Prostate gland (tissue), 2 donors: ENCODE measurements around the gene PUS7L. TPM values are rescaled to one million over a fixed set of nuclear protein-coding genes. Genes with fewer than 3 reads are reported as not detected.

ENCODE experiments used
- DNase-seq: peaks from one replicate; pipeline ENCODE4 v3.0.0-alpha.2; 2019; ENCODE audit warnings: low spot score
- H3K27ac ChIP-seq, 2 donors: fragments of 200-600 bp; sonication (generic); 2 replicates each; pipeline ENCODE4 v1.5.1; 2017 to 2019
- H3K27me3 ChIP-seq: fragments of 200-600 bp; sonication (generic); replicated peaks from 2 replicates; pipeline ENCODE4 v1.5.1; 2019; ENCODE audit not compliant: insufficient read depth
- H3K36me3 ChIP-seq, 2 donors: fragments of 200-600 bp; sonication (generic); 1 replicate in 1 of 2; 2 replicates in 1 of 2; pipeline versions ENCODE4 v1.5.1 to v1.8.1; 2017 to 2019
- H3K4me1 ChIP-seq: fragments of 200-600 bp; sonication (generic); replicated peaks from 2 replicates; pipeline ENCODE4 v1.5.1; 2019
- H3K4me3 ChIP-seq, 2 donors: fragments of 200-600 bp; sonication (generic); 2 replicates each; pipeline ENCODE4 v1.5.1; 2017 to 2019
- H3K9me3 ChIP-seq: fragments of 200-600 bp; sonication (generic); 2 replicates; pipeline ENCODE4 v1.5.1; 2017
- POLR2A ChIP-seq: fragments of 450-650 bp; IDR thresholded peaks from one replicate; pipeline ENCODE4 v1.6.1; 2016; ENCODE audit warnings: antibody characterized with exemption, mild to moderate bottlenecking
- POLR2AphosphoS5 ChIP-seq: sonication (generic); formaldehyde crosslinking; IDR thresholded peaks from one replicate; pipeline ENCODE4 v1.6.1; 2017; ENCODE audit warnings: antibody characterized with exemption
- WGBS: methylation state at CpG from one replicate; pipeline ENCODE4 v1.1.5; 2018; 5-methylcytosine and 5-hydroxymethylcytosine counted together
- intact Hi-C: fragments of 100-400 bp; cut with DNase I; formaldehyde crosslinking; loops from one replicate; pipeline ENCODE4 v1.14.2; 2022
- total RNA-seq, 2 donors: library from RNA; depleted of rRNA; stranded (reverse); fragments of >200 nt; gene quantifications; one replicate each; pipeline ENCODE4 v1.1.0, GENCODE V29; 2016
- TF ChIP-seq, protein P1 (sequence below), 4 experiments: fragments of 200-600 bp in 2 of 4; fragments of 450-650 bp in 2 of 4; sonication (generic) in 2 of 4; IDR thresholded peaks; 1 replicate in 3 of 4; 2 replicates in 1 of 4; pipeline ENCODE4 v1.5.1; 2016 to 2019; ENCODE audit warnings: antibody characterized with exemption in 4 of 4, mild to moderate bottlenecking in 2 of 4, moderate library complexity in 2 of 4

PUS7L gene, protein sequence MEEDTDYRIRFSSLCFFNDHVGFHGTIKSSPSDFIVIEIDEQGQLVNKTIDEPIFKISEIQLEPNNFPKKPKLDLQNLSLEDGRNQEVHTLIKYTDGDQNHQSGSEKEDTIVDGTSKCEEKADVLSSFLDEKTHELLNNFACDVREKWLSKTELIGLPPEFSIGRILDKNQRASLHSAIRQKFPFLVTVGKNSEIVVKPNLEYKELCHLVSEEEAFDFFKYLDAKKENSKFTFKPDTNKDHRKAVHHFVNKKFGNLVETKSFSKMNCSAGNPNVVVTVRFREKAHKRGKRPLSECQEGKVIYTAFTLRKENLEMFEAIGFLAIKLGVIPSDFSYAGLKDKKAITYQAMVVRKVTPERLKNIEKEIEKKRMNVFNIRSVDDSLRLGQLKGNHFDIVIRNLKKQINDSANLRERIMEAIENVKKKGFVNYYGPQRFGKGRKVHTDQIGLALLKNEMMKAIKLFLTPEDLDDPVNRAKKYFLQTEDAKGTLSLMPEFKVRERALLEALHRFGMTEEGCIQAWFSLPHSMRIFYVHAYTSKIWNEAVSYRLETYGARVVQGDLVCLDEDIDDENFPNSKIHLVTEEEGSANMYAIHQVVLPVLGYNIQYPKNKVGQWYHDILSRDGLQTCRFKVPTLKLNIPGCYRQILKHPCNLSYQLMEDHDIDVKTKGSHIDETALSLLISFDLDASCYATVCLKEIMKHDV
- 10 to 100 TPM in 1 of 2 donors, 1 to 10 TPM in 1; 9.7 to 12.7 TPM for total RNA-seq

- peak within 1 kb of the TSS; percentile 62 to 77 for H3K4me3 ChIP-seq
- no peaks in the 10 kb centered on the region for H3K36me3 ChIP-seq
- H3K9me3 ChIP-seq, result no peaks in the 10 kb centered on the region
- H3K4me1 ChIP-seq, result peaks cover 5% of the 10 kb centered on the region
- no peaks in the 10 kb centered on the region for H3K27me3 ChIP-seq
- intact Hi-C loops, result loop anchor here (5.0 kb wide), 1 partner anchor 48 kb away; the partner anchor contains the start of gene TWF1
- WGBS, result under 1% methylated on average over 54 of the region's 54 CpGs
- TF ChIP-seq POLR2AphosphoS5, result peak; percentile 83
- TF ChIP-seq, protein P1, sequence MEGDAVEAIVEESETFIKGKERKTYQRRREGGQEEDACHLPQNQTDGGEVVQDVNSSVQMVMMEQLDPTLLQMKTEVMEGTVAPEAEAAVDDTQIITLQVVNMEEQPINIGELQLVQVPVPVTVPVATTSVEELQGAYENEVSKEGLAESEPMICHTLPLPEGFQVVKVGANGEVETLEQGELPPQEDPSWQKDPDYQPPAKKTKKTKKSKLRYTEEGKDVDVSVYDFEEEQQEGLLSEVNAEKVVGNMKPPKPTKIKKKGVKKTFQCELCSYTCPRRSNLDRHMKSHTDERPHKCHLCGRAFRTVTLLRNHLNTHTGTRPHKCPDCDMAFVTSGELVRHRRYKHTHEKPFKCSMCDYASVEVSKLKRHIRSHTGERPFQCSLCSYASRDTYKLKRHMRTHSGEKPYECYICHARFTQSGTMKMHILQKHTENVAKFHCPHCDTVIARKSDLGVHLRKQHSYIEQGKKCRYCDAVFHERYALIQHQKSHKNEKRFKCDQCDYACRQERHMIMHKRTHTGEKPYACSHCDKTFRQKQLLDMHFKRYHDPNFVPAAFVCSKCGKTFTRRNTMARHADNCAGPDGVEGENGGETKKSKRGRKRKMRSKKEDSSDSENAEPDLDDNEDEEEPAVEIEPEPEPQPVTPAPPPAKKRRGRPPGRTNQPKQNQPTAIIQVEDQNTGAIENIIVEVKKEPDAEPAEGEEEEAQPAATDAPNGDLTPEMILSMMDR (IDR thresholded peaks at IDR 0.05), result peak in 3 of 4 experiments; percentile 39 to 76 (median 53)
- peak; percentile 65 for TF ChIP-seq POLR2A
- peak within 1 kb of the TSS; percentile 85 to 87 for H3K27ac ChIP-seq
- peak; percentile 96 for DNase-seq
Measured at GRCh38 chr12:43758728-43759563, at the start of gene PUS7L, which contains the start of gene IRAK4. PUS7L (minus strand) TSS chr12:43758790; CDS start chr12:43755245, 3,545 bp downstream. IRAK4 (plus strand) TSS chr12:43758951; CDS start chr12:43768112, 9,161 bp downstream.

DNA sequence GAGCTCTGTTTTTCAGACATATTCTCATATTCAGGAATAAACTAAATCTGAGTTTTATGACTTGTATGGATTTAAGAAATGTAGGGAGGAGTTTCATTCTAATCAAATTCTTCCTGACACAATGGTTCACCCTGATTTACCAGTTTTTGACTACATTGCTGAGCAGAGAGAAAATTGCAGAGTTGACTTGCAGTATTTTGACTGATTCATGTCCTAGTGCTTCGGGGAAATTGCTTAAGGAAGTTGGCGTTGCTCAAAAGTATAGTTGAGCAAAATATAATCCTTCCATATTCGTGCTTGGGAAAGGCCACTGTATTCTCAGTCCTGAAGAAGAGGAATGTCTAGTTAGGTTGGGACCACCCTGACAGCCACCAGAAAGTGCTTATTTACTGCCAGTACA lies 48.8 kb upstream of the PUS7L start:
- no peaks in the 10 kb centered on the region for H3K36me3 ChIP-seq
- no peaks in the 10 kb centered on the region for H3K4me1 ChIP-seq
- no peaks in the 10 kb centered on the region for H3K27me3 ChIP-seq
- H3K27ac ChIP-seq, result no peak overlapping the region
- WGBS, result 59% methylated on average over 3 of the region's 3 CpGs
- intact Hi-C loops, result loop anchor here (5.0 kb wide), 2 partner anchors 50 to 75 kb away; partner anchors contain the start of genes IRAK4 and PUS7L
- no peaks in the 10 kb centered on the region for H3K9me3 ChIP-seq
- TF ChIP-seq POLR2A (no peak), POLR2AphosphoS5 (no peak)
- TF ChIP-seq, protein P1 (IDR thresholded peaks at IDR 0.05), result no peak
- DNase-seq, result no peak
- H3K4me3 ChIP-seq, result no peak overlapping the region

- intact Hi-C loops, result loop anchor here (5.0 kb wide), 2 partner anchors 49 to 76 kb away; partner anchors contain the start of genes IRAK4 and PUS7L
- no peaks in the 10 kb centered on the region for H3K4me1 ChIP-seq
- no peaks in the 10 kb centered on the region for H3K36me3 ChIP-seq
- TF ChIP-seq, protein P1 (IDR thresholded peaks at IDR 0.05), result no peak
- TF ChIP-seq POLR2AphosphoS5 (no peak), POLR2A (no peak)
- H3K27ac ChIP-seq, result peak overlapping the region; percentile 93 to 96
- no peaks in the 10 kb centered on the region for H3K27me3 ChIP-seq
- H3K4me3 ChIP-seq, result peak overlapping the region; percentile 84 to 88
- 3% methylated on average over 3 of the region's 3 CpGs for WGBS
- H3K9me3 ChIP-seq, result no peaks in the 10 kb centered on the region
- DNase-seq, result no peak
Measured at GRCh38 chr12:43806737-43807072, 48.1 kb upstream of the PUS7L start.

DNA sequence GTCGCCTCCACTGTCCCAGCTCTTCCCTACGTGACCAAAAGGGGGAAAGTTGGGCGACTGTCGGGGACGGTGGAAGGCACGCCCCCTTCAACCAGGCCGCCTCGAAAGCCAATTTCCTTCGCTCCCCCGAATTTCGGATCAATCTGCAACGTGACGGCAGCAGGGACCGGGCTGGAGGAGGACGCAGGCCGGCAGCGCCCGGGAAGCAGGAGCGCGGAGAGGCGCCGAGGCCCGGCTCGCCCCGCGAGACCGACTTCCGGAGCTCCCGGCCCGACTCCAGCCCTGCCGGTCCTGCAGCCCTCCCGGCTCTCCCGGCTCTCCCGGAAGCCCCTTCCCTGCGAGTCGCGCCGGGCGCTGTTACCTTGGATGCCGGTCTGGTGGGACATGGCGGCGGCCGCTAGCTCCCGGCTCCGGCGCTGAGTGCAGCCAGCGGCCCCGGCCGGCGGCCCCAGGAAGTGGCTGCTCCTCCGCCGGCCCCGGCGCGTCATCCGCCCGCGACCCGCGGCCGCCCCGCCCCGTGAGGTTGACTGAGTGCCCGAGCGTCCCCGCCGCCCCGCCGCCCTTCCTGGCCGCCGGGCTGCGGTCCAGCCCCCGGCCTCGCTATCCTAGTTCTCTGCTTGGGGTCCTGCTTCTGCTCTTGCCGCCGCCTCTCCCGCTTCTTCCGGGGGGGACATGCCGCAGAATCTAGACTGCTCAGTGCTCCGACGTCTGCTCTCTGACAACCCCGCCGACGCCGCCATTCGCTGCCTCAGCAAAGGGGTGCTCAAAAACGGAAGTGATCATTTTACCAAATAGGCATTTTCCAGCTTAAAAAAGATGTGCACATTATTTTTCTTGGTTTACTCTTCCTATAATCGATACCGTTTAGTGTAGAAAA lies 47.5 kb upstream of the PUS7L start, which contains the start of gene TWF1:
TWF1 (minus strand) TSS at position 458 of the 877 bp plus-strand sequence; CDS start at position 386, 72 bp downstream.
- TF ChIP-seq POLR2A, result peak; percentile 50
- TF ChIP-seq POLR2AphosphoS5, result no peak
- TF ChIP-seq, protein P1 (IDR thresholded peaks at IDR 0.05), result peak in 2 of 4 experiments; percentile 13 to 20
- no peaks in the 10 kb centered on the region for H3K36me3 ChIP-seq
- peak within 1 kb of the TSS; percentile 84 to 88 for H3K4me3 ChIP-seq
- under 1% methylated on average over 61 of the region's 89 CpGs for WGBS
- DNase-seq, result peak; percentile 84
- H3K9me3 ChIP-seq, result no peaks in the 10 kb centered on the region
- intact Hi-C loops, result loop anchor here (5.0 kb wide), 2 partner anchors 49 to 76 kb away; partner anchors contain the start of genes IRAK4 and PUS7L
- H3K4me1 ChIP-seq, result no peaks in the 10 kb centered on the region
- peak within 1 kb of the TSS; percentile 93 to 96 for H3K27ac ChIP-seq
- H3K27me3 ChIP-seq, result no peaks in the 10 kb centered on the region
